CD4-positive, CD25-positive, alpha-beta regulatory T cell (primary cell): ENCODE data around the gene ATG9A. TPM values are rescaled to one million over a fixed set of nuclear protein-coding genes. Genes with fewer than 3 reads are reported as not detected.
"Not testable (repeated sequence)": the region's sequence is repeated elsewhere in the genome, so short reads cannot be mapped to it uniquely, and the experiment has no call there.

Experiments used
- ATAC-seq, 2 donors: fragments of 150-1000 bp; cut with Tn5 transposase; one replicate each; pipeline ENCODE4 v1.10.0; 2021; ENCODE audit warnings: low read depth in 2 of 2, moderate number of reproducible peaks in 2 of 2, moderate library complexity in 1 of 2
- DNase-seq, 3 donors: peaks; one replicate each; pipeline versions ENCODE4 v3.0.0 to v3.0.0-alpha.2; 2012 to 2022; ENCODE audit warnings: mixed read lengths in 1 of 3
- H3K27ac ChIP-seq: one replicate; pipeline ENCODE4 v1.7.0; 2013; ENCODE audit warnings: mild to moderate bottlenecking, low read length; ENCODE audit not compliant: insufficient read depth, poor library complexity, severe bottlenecking
- H3K27me3 ChIP-seq: one replicate; pipeline ENCODE4 v1.7.0; 2013; ENCODE audit warnings: low read length; ENCODE audit not compliant: control insufficient read depth, insufficient read depth
- H3K36me3 ChIP-seq: one replicate; pipeline ENCODE4 v1.7.0; 2013; ENCODE audit warnings: mild to moderate bottlenecking, low read length, moderate library complexity; ENCODE audit not compliant: control insufficient read depth, insufficient read depth
- H3K4me1 ChIP-seq: 2 replicates; pipeline ENCODE4 v1.7.0; 2013; ENCODE audit warnings: mild to moderate bottlenecking, low read length; ENCODE audit not compliant: insufficient read depth, control insufficient read depth, poor library complexity, severe bottlenecking
- H3K4me3 ChIP-seq: one replicate; pipeline ENCODE4 v1.7.0; 2013; ENCODE audit warnings: low read depth, mild to moderate bottlenecking, low read length, moderate library complexity
- H3K9me3 ChIP-seq, 2 experiments: 1 replicate in 1 of 2; 2 replicates in 1 of 2; pipeline ENCODE4 v1.7.0; 2013; ENCODE audit warnings: low read length in 2 of 2, mild to moderate bottlenecking in 1 of 2, moderate library complexity in 1 of 2; ENCODE audit not compliant: control insufficient read depth in 2 of 2
- H3K27ac Mint-ChIP-seq, 3 donors: one replicate each; pipeline ENCODE4 v1.8.0; 2020 to 2022; ENCODE audit warnings: mild to moderate bottlenecking in 3 of 3, mixed read lengths in 3 of 3, moderate library complexity in 2 of 3
- H3K27me3 Mint-ChIP-seq: one replicate; pipeline ENCODE4 v1.8.0; 2022; ENCODE audit warnings: mild to moderate bottlenecking, mixed read lengths
- H3K36me3 Mint-ChIP-seq: one replicate; pipeline ENCODE4 v1.8.0; 2020; ENCODE audit warnings: mixed read lengths
- H3K4me1 Mint-ChIP-seq, 4 donors: one replicate each; pipeline ENCODE4 v1.8.0; 2020 to 2022; ENCODE audit warnings: mixed read lengths in 4 of 4, mild to moderate bottlenecking in 1 of 4
- H3K4me3 Mint-ChIP-seq, 4 donors: one replicate each; pipeline ENCODE4 v1.8.0; 2020 to 2022; ENCODE audit warnings: mild to moderate bottlenecking in 4 of 4, mixed read lengths in 4 of 4, moderate library complexity in 3 of 4
- H3K9me3 Mint-ChIP-seq, 7 donors: one replicate each; pipeline ENCODE4 v1.8.0; 2020 to 2022; ENCODE audit warnings: mixed read lengths in 7 of 7, mild to moderate bottlenecking in 3 of 7, moderate library complexity in 2 of 7
- polyA plus RNA-seq, 4 donors: library from polyadenylated mRNA; unstranded; fragments of 300-500 nt; fragmentation: Illumina TruSeq; gene quantifications; one replicate each; pipeline ENCODE4 v1.2.3, GENCODE V29; 2021
- total RNA-seq: library from RNA; stranded (reverse); gene quantifications from one replicate; pipeline ENCODE4 v1.2.3, GENCODE V29; 2022

Gene ATG9A
- total and polyA plus RNA-seq, 5 donors from 2014 or later: 18.7 to 68.0 (median 19.1) TPM

DNA sequence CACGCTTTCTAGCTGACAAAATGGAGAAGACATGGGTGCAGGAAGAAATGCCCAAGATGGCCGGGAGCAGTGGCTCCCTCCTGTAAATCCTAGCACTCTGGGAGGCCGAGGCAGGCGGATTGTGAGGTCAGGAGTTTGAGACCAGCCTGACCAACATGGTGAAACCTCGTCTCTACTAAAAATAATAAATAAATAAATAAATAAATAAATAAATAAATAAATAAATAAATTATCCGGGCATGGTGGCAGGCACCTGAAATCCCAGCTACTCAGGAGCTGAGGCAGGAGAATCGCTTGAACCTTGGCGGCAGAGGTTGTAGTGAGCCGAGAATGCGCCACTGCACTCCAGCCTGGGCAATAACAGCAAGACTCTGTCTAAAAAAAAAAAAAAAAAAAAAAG is 29.5 kb upstream of the ATG9A start:
- Mint-ChIP-seq H3K27me3 (peaks cover 11% of the 10 kb centered on the region), H3K4me1 (peaks cover 0 to 14% (median 7%) of the 10 kb centered on the region in 4 donors), H3K4me3 (peak overlapping the region in 1 of 4 donors; percentile 56)
- H3K9me3 Mint-ChIP-seq, ATAC-seq, H3K36me3 Mint-ChIP-seq, H3K4me3 ChIP-seq, H3K27ac Mint-ChIP-seq, H3K27me3 ChIP-seq, DNase-seq, H3K36me3 ChIP-seq, H3K27ac ChIP-seq, H3K4me1 ChIP-seq, H3K9me3 ChIP-seq: not testable (repeated sequence)

DNA sequence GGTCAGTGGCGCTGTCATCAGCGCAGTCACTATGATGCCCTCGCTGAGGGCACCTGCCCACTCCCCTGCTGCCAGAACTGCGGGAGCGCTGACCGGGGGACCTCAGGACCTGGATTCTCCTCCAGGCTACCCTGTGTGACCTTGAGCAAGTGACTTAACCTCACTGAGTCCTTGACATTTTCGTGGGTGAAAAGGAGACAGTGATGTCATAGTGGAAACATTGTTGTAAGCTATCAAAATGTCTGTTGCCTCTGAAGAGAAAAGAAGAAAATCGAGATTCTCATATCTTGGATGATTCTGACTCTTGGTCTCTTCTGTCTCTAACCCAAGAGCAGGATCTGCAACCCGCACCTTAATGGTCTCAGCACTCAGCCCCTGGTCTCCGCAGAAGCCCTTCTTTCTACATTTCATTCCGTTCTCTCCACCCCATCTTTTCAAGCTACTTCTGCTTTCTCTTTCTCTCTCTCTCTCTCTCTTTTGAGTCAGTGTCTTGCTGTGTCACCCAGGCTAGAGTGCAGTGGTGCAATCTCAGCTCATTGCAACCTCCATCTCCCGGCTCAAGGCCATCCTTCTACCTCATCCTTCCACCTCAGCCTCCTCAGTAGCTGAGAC is 25.3 kb upstream of the ATG9A start:
- peak overlapping the region; percentile 93 for H3K27ac ChIP-seq
- Mint-ChIP-seq H3K27me3 (peaks cover 10% of the 10 kb centered on the region), H3K4me1 (peaks cover 4 to 44% (median 33%) of the 10 kb centered on the region in 4 donors), H3K9me3 (peaks cover 0 to 2% (median 0%) of the 10 kb centered on the region in 7 donors), H3K27ac (peak overlapping the region; percentile 58 to 98 (median 97)), H3K4me3 (peak overlapping the region; percentile 96 to 100 (median 98)), H3K36me3 (peaks cover 20% of the 10 kb centered on the region)
- peaks cover 35% of the 10 kb centered on the region for H3K4me1 ChIP-seq
- DNase-seq (peak in 2 of 3 donors; percentile 69 to 74), ATAC-seq (peak; percentile 23 to 25)
- H3K4me3 ChIP-seq: peak overlapping the region; percentile 94
- H3K36me3 ChIP-seq: peaks cover 23% of the 10 kb centered on the region
- no peaks in the 10 kb centered on the region for H3K9me3 ChIP-seq
- H3K27me3 ChIP-seq: no peaks in the 10 kb centered on the region

DNA sequence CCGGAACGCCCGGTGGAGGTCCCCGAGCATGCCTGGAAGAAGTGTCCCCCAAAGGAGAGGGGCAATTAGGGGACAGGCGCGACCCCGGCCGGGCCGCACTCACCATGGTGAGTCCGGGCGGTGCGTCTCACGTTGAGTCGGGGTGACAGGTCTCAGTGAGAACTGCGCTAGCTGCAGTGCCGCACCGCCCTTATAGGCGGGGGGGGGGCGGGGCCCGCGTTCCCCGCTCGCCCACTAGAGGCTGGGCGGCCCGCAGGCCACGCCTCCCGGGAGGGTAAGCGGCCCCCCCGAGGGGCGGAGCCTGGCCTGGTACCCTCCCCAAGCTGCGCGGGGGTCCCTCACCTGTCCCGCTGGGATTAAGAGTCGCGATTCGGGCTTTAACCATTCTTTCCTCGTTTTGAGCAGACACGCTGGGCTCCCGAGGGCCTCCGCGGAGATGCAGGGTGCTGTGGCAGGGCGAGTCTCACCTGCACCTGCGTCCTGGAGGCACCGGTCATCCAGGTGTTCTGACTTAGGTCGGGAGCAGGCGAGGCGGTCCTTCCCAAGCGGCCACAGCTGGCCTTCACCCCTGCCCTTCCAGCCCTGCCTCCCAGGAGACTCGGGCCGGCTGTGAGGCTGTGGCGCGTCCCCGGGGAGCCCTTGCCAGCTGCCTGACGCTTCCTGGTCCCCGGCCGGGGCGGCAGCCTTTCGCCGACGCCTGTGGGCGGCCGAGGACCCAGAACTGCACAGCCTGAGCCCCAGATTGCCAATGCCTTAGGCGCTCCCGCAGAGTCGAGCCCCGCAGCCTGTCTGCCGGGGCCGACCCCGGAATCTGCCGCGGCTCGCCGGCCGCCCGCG is 24.5 kb upstream of the ATG9A start, which contains the start of gene TUBA4A:
TSS of gene TUBA4A (minus strand) at position 166 of the 837 bp plus-strand sequence. CDS start at position 106, 60 bp downstream.
- H3K4me1 ChIP-seq: peaks cover 42% of the 10 kb centered on the region
- Mint-ChIP-seq H3K9me3 (peaks cover 0 to 2% (median 0%) of the 10 kb centered on the region in 7 donors), H3K27me3 (peaks cover 10% of the 10 kb centered on the region), H3K27ac (peak within 1 kb of the TSS; percentile 87 to 98 (median 97)), H3K4me1 (peaks cover 11 to 51% (median 38%) of the 10 kb centered on the region in 4 donors), H3K4me3 (peak within 1 kb of the TSS; percentile 96 to 100 (median 98)), H3K36me3 (peaks cover 27% of the 10 kb centered on the region)
- H3K36me3 ChIP-seq: peaks cover 30% of the 10 kb centered on the region
- no peaks in the 10 kb centered on the region for H3K27me3 ChIP-seq
- peak within 1 kb of the TSS; percentile 93 for H3K27ac ChIP-seq
- peak within 1 kb of the TSS; percentile 94 for H3K4me3 ChIP-seq
- DNase-seq (peak; percentile 91 to 92 (median 91)), ATAC-seq (peak; percentile 82 to 85)
- H3K9me3 ChIP-seq: no peaks in the 10 kb centered on the region

DNA sequence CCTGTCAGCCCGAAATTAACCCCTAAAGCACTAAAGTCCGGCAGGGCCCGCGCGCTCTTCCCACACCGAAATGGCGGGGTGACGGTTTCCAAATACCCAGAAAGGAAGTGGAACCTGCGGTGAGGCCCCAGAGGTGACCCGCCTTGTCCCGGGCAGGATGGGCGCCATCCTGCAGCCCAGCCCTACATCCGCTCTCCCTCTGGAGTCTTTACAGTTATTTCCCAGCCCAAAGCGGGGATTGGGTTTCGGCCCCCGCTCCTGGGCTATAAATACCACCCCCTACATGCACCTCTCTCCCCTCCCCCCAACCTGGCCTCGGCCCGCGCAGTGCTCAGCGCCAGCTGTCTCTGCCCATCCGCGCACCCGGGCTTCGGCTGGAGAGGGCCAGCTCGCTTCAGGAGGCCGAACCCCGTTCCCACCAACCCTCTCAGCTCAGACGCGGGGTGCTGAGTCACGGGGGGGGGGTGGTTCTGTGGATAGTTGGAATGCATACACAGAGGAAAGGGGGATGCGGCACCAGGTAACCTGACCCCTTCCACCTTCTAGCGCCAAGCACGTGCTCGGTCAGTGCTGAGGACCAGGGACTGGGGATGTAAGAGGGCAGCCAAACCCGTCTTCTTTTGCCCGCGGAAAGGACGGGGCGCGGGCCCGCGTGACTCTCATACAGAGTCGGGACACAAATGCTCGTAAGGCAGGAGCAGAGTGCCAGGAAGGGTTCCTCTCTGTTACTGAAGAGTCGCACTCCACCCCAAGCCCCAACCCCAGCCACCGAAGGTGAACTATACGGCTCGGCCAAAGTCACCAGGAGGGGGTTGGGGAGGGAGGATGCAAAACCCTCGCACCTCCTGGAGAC is 23.7 kb upstream of the ATG9A start, which contains the start of gene TUBA4B:
TSS of gene TUBA4B (plus strand) at position 344 of the 853 bp plus-strand sequence. CDS start at position 509, 165 bp downstream.
- Mint-ChIP-seq H3K4me3 (peak within 1 kb of the TSS; percentile 96 to 100 (median 98)), H3K36me3 (peaks cover 31% of the 10 kb centered on the region), H3K27me3 (peaks cover 10% of the 10 kb centered on the region), H3K9me3 (peaks cover 0 to 2% (median 0%) of the 10 kb centered on the region in 7 donors), H3K4me1 (peaks cover 11 to 59% (median 44%) of the 10 kb centered on the region in 4 donors), H3K27ac (peak within 1 kb of the TSS; percentile 87 to 98 (median 97))
- Histone ChIP-seq H3K9me3 (no peaks in the 10 kb centered on the region), H3K4me3 (peak within 1 kb of the TSS; percentile 94), H3K27me3 (no peaks in the 10 kb centered on the region), H3K36me3 (peaks cover 32% of the 10 kb centered on the region), H3K4me1 (peaks cover 51% of the 10 kb centered on the region), H3K27ac (peak within 1 kb of the TSS; percentile 93)
- peak; percentile 37 to 78 (median 51) for DNase-seq
- peak; percentile 26 to 37 for ATAC-seq

DNA sequence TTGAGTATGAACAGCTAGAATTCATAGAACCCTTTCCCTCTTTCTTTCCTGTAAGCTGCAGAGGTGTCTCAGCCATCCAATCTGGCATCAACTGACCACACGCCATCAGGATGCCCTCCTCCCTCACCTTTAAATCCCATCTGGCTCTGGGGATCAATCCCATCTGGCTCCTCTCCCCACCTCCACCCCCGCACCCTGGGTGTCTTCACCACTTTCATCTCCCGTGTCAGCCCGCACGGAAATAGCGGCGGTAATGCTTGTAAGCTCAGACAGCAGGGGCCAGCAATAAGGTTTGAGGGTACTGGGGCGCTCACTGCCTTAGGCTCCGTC is 23.1 kb upstream of the ATG9A start:
- H3K4me1 Mint-ChIP-seq: peaks cover 17 to 65% (median 48%) of the 10 kb centered on the region in 4 donors

DNA sequence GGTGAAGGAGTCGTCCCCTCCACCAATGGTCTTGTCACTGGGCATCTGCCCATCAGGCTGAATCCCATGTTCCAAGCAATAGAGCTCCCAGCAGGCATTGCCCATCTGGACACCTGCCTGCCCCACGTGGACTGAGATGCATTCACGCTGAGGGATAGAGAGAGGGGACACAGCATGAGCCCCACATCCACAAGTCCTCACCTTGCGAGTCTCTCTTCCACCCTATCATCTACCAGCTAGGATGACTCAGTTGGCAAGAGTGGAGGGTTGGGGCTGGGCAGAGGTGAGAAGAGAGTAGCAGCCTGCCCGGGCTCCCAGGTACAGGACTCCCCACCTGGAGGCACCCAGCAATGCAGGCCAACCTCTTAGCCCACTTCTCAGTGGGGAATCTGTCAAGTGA is 22.6 kb upstream of the ATG9A start:
- Mint-ChIP-seq H3K36me3 (peaks cover 37% of the 10 kb centered on the region), H3K27me3 (peaks cover 10% of the 10 kb centered on the region), H3K4me1 (peaks cover 19 to 70% (median 52%) of the 10 kb centered on the region in 4 donors), H3K4me3 (peak overlapping the region; percentile 96 to 100 (median 98)), H3K27ac (peak overlapping the region; percentile 87 to 98 (median 97)), H3K9me3 (peaks cover 0 to 2% (median 0%) of the 10 kb centered on the region in 7 donors)
- Histone ChIP-seq H3K27me3 (no peaks in the 10 kb centered on the region), H3K9me3 (no peaks in the 10 kb centered on the region), H3K36me3 (peaks cover 32% of the 10 kb centered on the region), H3K4me3 (peak overlapping the region; percentile 92), H3K27ac (peak overlapping the region; percentile 93), H3K4me1 (peaks cover 61% of the 10 kb centered on the region)
- DNase-seq: peak in 1 of 3 donors; percentile 33
- ATAC-seq: no peak

More for the DNA sequence above, 23.1 kb upstream of the ATG9A start:
- Histone ChIP-seq H3K4me1 (peaks cover 57% of the 10 kb centered on the region), H3K9me3 (no peaks in the 10 kb centered on the region), H3K4me3 (peak overlapping the region; percentile 92), H3K27ac (peak overlapping the region; percentile 93), H3K36me3 (peaks cover 32% of the 10 kb centered on the region), H3K27me3 (no peaks in the 10 kb centered on the region)
- H3K27me3 Mint-ChIP-seq: peaks cover 10% of the 10 kb centered on the region
- peak overlapping the region; percentile 87 to 98 (median 97) for H3K27ac Mint-ChIP-seq
- no peak for DNase-seq
- ATAC-seq: no peak
- peak overlapping the region; percentile 96 to 100 (median 98) for H3K4me3 Mint-ChIP-seq
- peaks cover 37% of the 10 kb centered on the region for H3K36me3 Mint-ChIP-seq
- peaks cover 0 to 2% (median 0%) of the 10 kb centered on the region in 7 donors for H3K9me3 Mint-ChIP-seq

DNA sequence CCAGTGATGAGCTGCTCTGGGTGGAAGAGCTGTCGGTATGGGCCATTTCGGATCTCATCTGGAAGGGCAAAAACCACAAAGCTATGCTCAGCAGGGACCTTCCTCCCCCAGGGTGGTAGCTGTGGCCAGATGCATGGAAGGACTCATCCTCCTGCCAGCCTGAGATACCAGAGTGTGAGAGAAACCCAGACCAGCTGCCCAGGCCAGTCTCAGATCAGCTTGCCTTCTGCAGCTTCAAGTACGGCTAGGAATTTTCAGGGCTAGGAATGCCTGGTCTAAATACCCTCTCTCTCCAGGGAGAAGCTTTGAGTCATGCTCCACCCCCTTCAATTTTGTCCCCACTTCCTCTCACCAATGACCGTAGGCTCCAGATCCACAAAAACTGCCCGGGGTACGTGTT is 22.2 kb upstream of the ATG9A start:
- peaks cover 19 to 74% (median 56%) of the 10 kb centered on the region in 4 donors for H3K4me1 Mint-ChIP-seq
- peaks cover 10% of the 10 kb centered on the region for H3K27me3 Mint-ChIP-seq
- ATAC-seq: no peak
- H3K9me3 ChIP-seq: no peaks in the 10 kb centered on the region
- H3K27me3 ChIP-seq: no peaks in the 10 kb centered on the region
- no peak for DNase-seq
- H3K4me1 ChIP-seq: peaks cover 65% of the 10 kb centered on the region
- peaks cover 37% of the 10 kb centered on the region for H3K36me3 Mint-ChIP-seq
- peak overlapping the region; percentile 96 to 100 (median 98) for H3K4me3 Mint-ChIP-seq
- H3K27ac ChIP-seq: peak overlapping the region; percentile 53
- peaks cover 32% of the 10 kb centered on the region for H3K36me3 ChIP-seq
- peaks cover 0 to 2% (median 0%) of the 10 kb centered on the region in 7 donors for H3K9me3 Mint-ChIP-seq
- H3K4me3 ChIP-seq: peak overlapping the region; percentile 92
- H3K27ac Mint-ChIP-seq: peak overlapping the region; percentile 87 to 98 (median 97)
